ENCODE measurements around the gene CLDN18.

GRCh38 chr3:138078901-138079344 is 69.0 kb downstream of the CLDN18 start:
- TF ChIP-seq CTCF (conservative IDR thresholded peaks at IDR 0.05 in 1 of 2, IDR thresholded peaks at IDR 0.05 in 1 of 2; ENCODE audit: extremely low read depth in 1 of 2, insufficient read depth in 1 of 2, low read depth in 1 of 2, low read length in 2 of 2): no peak
- TF ChIP-seq EZH2 (IDR thresholded peaks at IDR 0.05; ENCODE audit: borderline replicate concordance, low read length): no peak
